Stimulated activated CD8-positive, alpha-beta memory T cell treated with anti-CD3 and anti-CD28 coated beads, Interleukin-4, amount 100 ng/mL, for 4 hours (primary cell): Measurements from ENCODE around the gene SLC25A24.
"Not testable (repeated sequence)": the region's sequence is repeated elsewhere in the genome, so short reads cannot be mapped to it uniquely, and the experiment has no call there.

Source experiments
- DNase-seq, 2 donors: peaks; one replicate each; pipeline ENCODE4 v3.0.0-alpha.2; 2020; ENCODE audit warnings: low read depth in 2 of 2, low spot score in 1 of 2

Gene SLC25A24

GRCh38 chr1:108199201-108199691 lies 897 bp downstream of the SLC25A24 start:
- no peak for DNase-seq

GRCh38 chr1:108194051-108194450 lies 6.1 kb downstream of the SLC25A24 start:
- no peak for DNase-seq

- DNase-seq, result no peak
Observed at GRCh38 chr1:108193333-108193732, 6.8 kb downstream of the SLC25A24 start.

- DNase-seq, result no peak
Observed at GRCh38 chr1:108192581-108192980, 7.6 kb downstream of the SLC25A24 start.

GRCh38 chr1:108190686-108191416 lies 9.3 kb downstream of the SLC25A24 start:
- no peak for DNase-seq

- no peak for DNase-seq
Observed at GRCh38 chr1:108190001-108190634, 10.0 kb downstream of the SLC25A24 start.

GRCh38 chr1:108188801-108189200 lies 11.3 kb downstream of the SLC25A24 start:
- DNase-seq, result no peak

GRCh38 chr1:108182959-108183700 lies 17.0 kb downstream of the SLC25A24 start:
- no peak for DNase-seq

GRCh38 chr1:108179018-108179417 lies 21.1 kb downstream of the SLC25A24 start:
- DNase-seq, result no peak

GRCh38 chr1:108162409-108162808 lies 37.7 kb downstream of the SLC25A24 start:
- not testable (repeated sequence) for DNase-seq

GRCh38 chr1:108159951-108160350 lies 40.2 kb downstream of the SLC25A24 start:
- DNase-seq, result not testable (repeated sequence)

- no peak for DNase-seq
Observed at GRCh38 chr1:108158893-108159453, 41.2 kb downstream of the SLC25A24 start.

- DNase-seq, result no peak
Observed at GRCh38 chr1:108154314-108154713, 45.8 kb downstream of the SLC25A24 start.

GRCh38 chr1:108152782-108153222 lies 47.3 kb downstream of the SLC25A24 start:
- DNase-seq, result no peak

- DNase-seq, result no peak
Observed at GRCh38 chr1:108151548-108151947, 48.6 kb downstream of the SLC25A24 start.

GRCh38 chr1:108149796-108150467 lies 50.2 kb downstream of the SLC25A24 start:
- no peak for DNase-seq

GRCh38 chr1:108144569-108144968 lies 55.6 kb downstream of the SLC25A24 start:
- DNase-seq, result not testable (repeated sequence)

- no peak for DNase-seq
Observed at GRCh38 chr1:108142773-108143394, 57.3 kb downstream of the SLC25A24 start.

- no peak for DNase-seq
Observed at GRCh38 chr1:108142258-108142657, 57.9 kb downstream of the SLC25A24 start.

GRCh38 chr1:108141621-108142020 lies 58.5 kb downstream of the SLC25A24 start:
- DNase-seq, result no peak
